ENCODE measurements around the gene C1orf35.

C1orf35 gene

GRCh38 chr1:228062085-228062791 lies 40.9 kb downstream of the C1orf35 start:
- no peak for DNase-seq

GRCh38 chr1:228061411-228062084 lies 41.6 kb downstream of the C1orf35 start:
- no peak for DNase-seq

- DNase-seq: no peak
These were observed 42.5 kb downstream of the C1orf35 start for GRCh38 chr1:228060458-228061190.

GRCh38 chr1:228059634-228060457 lies 43.3 kb downstream of the C1orf35 start:
- DNase-seq: peak; percentile 64

DNA sequence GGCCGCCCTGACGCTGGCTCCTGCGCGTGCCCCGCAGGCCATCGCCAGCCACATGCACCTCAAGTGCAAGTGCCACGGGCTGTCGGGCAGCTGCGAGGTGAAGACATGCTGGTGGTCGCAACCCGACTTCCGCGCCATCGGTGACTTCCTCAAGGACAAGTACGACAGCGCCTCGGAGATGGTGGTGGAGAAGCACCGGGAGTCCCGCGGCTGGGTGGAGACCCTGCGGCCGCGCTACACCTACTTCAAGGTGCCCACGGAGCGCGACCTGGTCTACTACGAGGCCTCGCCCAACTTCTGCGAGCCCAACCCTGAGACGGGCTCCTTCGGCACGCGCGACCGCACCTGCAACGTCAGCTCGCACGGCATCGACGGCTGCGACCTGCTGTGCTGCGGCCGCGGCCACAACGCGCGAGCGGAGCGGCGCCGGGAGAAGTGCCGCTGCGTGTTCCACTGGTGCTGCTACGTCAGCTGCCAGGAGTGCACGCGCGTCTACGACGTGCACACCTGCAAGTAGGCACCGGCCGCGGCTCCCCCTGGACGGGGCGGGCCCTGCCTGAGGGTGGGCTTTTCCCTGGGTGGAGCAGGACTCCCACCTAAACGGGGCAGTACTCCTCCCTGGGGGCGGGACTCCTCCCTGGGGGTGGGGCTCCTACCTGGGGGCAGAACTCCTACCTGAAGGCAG lies 44.0 kb downstream of the C1orf35 start:
- peak; percentile 42 for DNase-seq

- DNase-seq: no peak
These were observed 44.8 kb downstream of the C1orf35 start for GRCh38 chr1:228058172-228058948.

All from activated CD8-positive, alpha-beta memory T cell treated with anti-CD3 and anti-CD28 coated beads, Interleukin-2, amount 50 U/mL, for 4 hours (primary cell).